Trophoblast cell (in vitro differentiated cells and primary cell): ENCODE measurements around the gene TTLL11.

Experiments used
- DNase-seq, 2 donors: peaks; one replicate each; pipeline ENCODE4 v3.0.0-alpha.2; 2016
- H2AFZ ChIP-seq: 2 replicates; pipeline ENCODE4 v1.6.1; 2013; ENCODE audit warnings: low read length, moderate library complexity, mild to moderate bottlenecking; ENCODE audit not compliant: insufficient read depth, poor library complexity
- H2AK5ac ChIP-seq: 2 replicates; pipeline ENCODE4 v1.6.1; 2013; ENCODE audit warnings: mild to moderate bottlenecking, low read length
- H2BK120ac ChIP-seq: 2 replicates; pipeline ENCODE4 v1.6.1; 2013; ENCODE audit warnings: low read length, mild to moderate bottlenecking, moderate library complexity; ENCODE audit not compliant: insufficient read depth, poor library complexity
- H2BK12ac ChIP-seq: 2 replicates; pipeline ENCODE4 v1.6.1; 2013; ENCODE audit warnings: mild to moderate bottlenecking, low read length, moderate library complexity
- H2BK5ac ChIP-seq: 2 replicates; pipeline ENCODE4 v1.6.1; 2013; ENCODE audit warnings: low read length, low read depth, moderate library complexity, mild to moderate bottlenecking; ENCODE audit not compliant: poor library complexity
- H3K14ac ChIP-seq: 2 replicates; pipeline ENCODE4 v1.6.1; 2013; ENCODE audit warnings: mild to moderate bottlenecking, low read length
- H3K18ac ChIP-seq: 2 replicates; pipeline ENCODE4 v1.6.1; 2013; ENCODE audit warnings: mild to moderate bottlenecking, low read length
- H3K23ac ChIP-seq: 2 replicates; pipeline ENCODE4 v1.6.1; 2013; ENCODE audit warnings: low read length
- H3K27ac ChIP-seq: 2 replicates; pipeline ENCODE4 v1.5.1; 2013; ENCODE audit warnings: low read depth, mild to moderate bottlenecking, inconsistent platforms, low read length, moderate library complexity
- H3K27me3 ChIP-seq: 2 replicates; pipeline ENCODE4 v1.6.1; 2013; ENCODE audit warnings: inconsistent platforms, mild to moderate bottlenecking, low read length, moderate library complexity; ENCODE audit not compliant: insufficient read depth
- H3K36me3 ChIP-seq, 2 experiments: 1 replicate in 1 of 2; 2 replicates in 1 of 2; pipeline ENCODE4 v1.6.1; 2013; ENCODE audit warnings: low read length in 2 of 2, mild to moderate bottlenecking in 2 of 2, moderate library complexity in 1 of 2; ENCODE audit not compliant: insufficient read depth in 2 of 2, control insufficient read depth in 1 of 2
- H3K4ac ChIP-seq: 2 replicates; pipeline ENCODE4 v1.6.1; 2013; ENCODE audit warnings: low read depth, mild to moderate bottlenecking, low read length, moderate library complexity
- H3K4me1 ChIP-seq, 2 experiments: 1 replicate in 1 of 2; 2 replicates in 1 of 2; pipeline ENCODE4 v1.6.1; 2013; ENCODE audit warnings: low read length in 2 of 2, mild to moderate bottlenecking in 2 of 2, moderate library complexity in 1 of 2; ENCODE audit not compliant: insufficient read depth in 2 of 2, control insufficient read depth in 1 of 2
- H3K4me2 ChIP-seq: 2 replicates; pipeline ENCODE4 v1.6.1; 2013; ENCODE audit warnings: inconsistent platforms, mild to moderate bottlenecking, low read length, moderate library complexity
- H3K4me3 ChIP-seq: 2 replicates; pipeline ENCODE4 v1.5.1; 2013; ENCODE audit warnings: mild to moderate bottlenecking, low read depth, low read length, inconsistent platforms
- H3K79me1 ChIP-seq: one replicate; pipeline ENCODE4 v1.6.1; 2013; ENCODE audit warnings: low read length
- H3K79me2 ChIP-seq: 2 replicates; pipeline ENCODE4 v1.6.1; 2013; ENCODE audit warnings: low read length, mild to moderate bottlenecking; ENCODE audit not compliant: control insufficient read depth, insufficient read depth, poor library complexity
- H3K9ac ChIP-seq: 2 replicates; pipeline ENCODE4 v1.6.1; 2013; ENCODE audit warnings: mild to moderate bottlenecking, low read length
- H3K9me3 ChIP-seq: 2 replicates; pipeline ENCODE4 v1.6.1; 2013; ENCODE audit warnings: low read depth, mild to moderate bottlenecking, control low read depth, inconsistent platforms, low read length; ENCODE audit not compliant: insufficient read depth
- H4K12ac ChIP-seq: 2 replicates; pipeline ENCODE4 v1.6.1; 2013; ENCODE audit warnings: low read depth, mild to moderate bottlenecking, low read length, moderate library complexity
- H4K8ac ChIP-seq: 2 replicates; pipeline ENCODE4 v1.6.1; 2013; ENCODE audit warnings: low read depth, mild to moderate bottlenecking, low read length, moderate library complexity
- H4K91ac ChIP-seq: one replicate; pipeline ENCODE4 v1.6.1; 2013; ENCODE audit warnings: low read depth, mild to moderate bottlenecking, low read length, moderate library complexity
- WGBS: extraction: QIAGEN DNeasy Blood & Tissue Kit; methylation state at CpG from one replicate; pipeline ENCODE4 v1.1.7; 2013; ENCODE audit warnings: missing lambda C conversion rate; ENCODE audit not compliant: insufficient read length, insufficient coverage; ENCODE audit errors: extremely low coverage; 5-methylcytosine and 5-hydroxymethylcytosine counted together

TTLL11 gene

GRCh38 chr9:121816845-121817450, 276.2 kb downstream of the TTLL11 start:
- Histone ChIP-seq H2BK120ac (no peak overlapping the region), H3K27me3 (no peaks in the 10 kb centered on the region), H3K9ac (no peak overlapping the region), H3K14ac (no peak overlapping the region), H3K4ac (no peak overlapping the region), H2AK5ac (no peak overlapping the region), H3K4me1 (peaks cover 6 to 13% of the 10 kb centered on the region in 2 experiments), H2BK5ac (no peak overlapping the region), H3K4me3 (no peak overlapping the region), H3K27ac (no peak overlapping the region), H3K18ac (no peak overlapping the region), H3K9me3 (peaks cover 2% of the 10 kb centered on the region), H4K8ac (no peak overlapping the region), H2BK12ac (no peak overlapping the region), H4K12ac (no peak overlapping the region), H3K79me2 (no peaks in the 10 kb centered on the region), H3K79me1 (no peaks in the 10 kb centered on the region), H2AFZ (no peak overlapping the region), H3K36me3 (no peaks in the 10 kb centered on the region), H3K23ac (no peak overlapping the region), H3K4me2 (no peak overlapping the region), H4K91ac (no peak overlapping the region)
- WGBS = no CpG with 5 or more reads among the region's 12 CpGs
- no peak for DNase-seq

GRCh38 chr9:121816449-121816817, 276.7 kb downstream of the TTLL11 start:
- Histone ChIP-seq H2AK5ac (no peak overlapping the region), H3K14ac (no peak overlapping the region), H4K12ac (no peak overlapping the region), H3K79me2 (no peaks in the 10 kb centered on the region), H3K36me3 (no peaks in the 10 kb centered on the region), H2AFZ (no peak overlapping the region), H2BK12ac (no peak overlapping the region), H3K4me3 (peak overlapping the region; percentile 57), H3K27me3 (no peaks in the 10 kb centered on the region), H3K18ac (no peak overlapping the region), H4K8ac (no peak overlapping the region), H3K4me1 (peaks cover 6 to 13% of the 10 kb centered on the region in 2 experiments), H2BK5ac (no peak overlapping the region), H3K27ac (no peak overlapping the region), H3K23ac (no peak overlapping the region), H2BK120ac (no peak overlapping the region), H3K9me3 (peaks cover 2% of the 10 kb centered on the region), H3K9ac (no peak overlapping the region), H3K4me2 (no peak overlapping the region), H3K79me1 (no peaks in the 10 kb centered on the region), H4K91ac (no peak overlapping the region), H3K4ac (no peak overlapping the region)
- DNase-seq = no peak
- WGBS = no CpG with 5 or more reads among the region's 23 CpGs

GRCh38 chr9:121815546-121816448, 277.3 kb downstream of the TTLL11 start:
- no peak overlapping the region for H3K9ac ChIP-seq
- H3K4me2 ChIP-seq = no peak overlapping the region
- H4K8ac ChIP-seq = no peak overlapping the region
- H3K79me1 ChIP-seq = no peaks in the 10 kb centered on the region
- H3K14ac ChIP-seq = no peak overlapping the region
- no peak overlapping the region for H3K4ac ChIP-seq
- H2AK5ac ChIP-seq = no peak overlapping the region
- no peak overlapping the region for H3K23ac ChIP-seq
- H2BK12ac ChIP-seq = no peak overlapping the region
- no peak overlapping the region for H2BK5ac ChIP-seq
- H3K4me1 ChIP-seq = peaks cover 6 to 13% of the 10 kb centered on the region in 2 experiments
- no peak overlapping the region for H2AFZ ChIP-seq
- no peak overlapping the region for H4K12ac ChIP-seq
- no CpG with 5 or more reads among the region's 31 CpGs for WGBS
- H3K79me2 ChIP-seq = no peaks in the 10 kb centered on the region
- H3K36me3 ChIP-seq = no peaks in the 10 kb centered on the region
- no peak overlapping the region for H3K27ac ChIP-seq
- no peak overlapping the region for H3K4me3 ChIP-seq
- no peak overlapping the region for H2BK120ac ChIP-seq
- peaks cover 2% of the 10 kb centered on the region for H3K9me3 ChIP-seq
- no peaks in the 10 kb centered on the region for H3K27me3 ChIP-seq
- no peak overlapping the region for H3K18ac ChIP-seq
- no peak for DNase-seq
- no peak overlapping the region for H4K91ac ChIP-seq

- Histone ChIP-seq H3K79me2 (no peaks in the 10 kb centered on the region), H2BK5ac (no peak overlapping the region), H3K14ac (no peak overlapping the region), H4K8ac (no peak overlapping the region), H3K9me3 (peaks cover 2% of the 10 kb centered on the region), H4K12ac (no peak overlapping the region), H3K23ac (no peak overlapping the region), H3K27me3 (no peaks in the 10 kb centered on the region), H2BK120ac (no peak overlapping the region), H4K91ac (no peak overlapping the region), H3K27ac (no peak overlapping the region), H2BK12ac (no peak overlapping the region), H3K4me3 (no peak overlapping the region), H2AK5ac (no peak overlapping the region), H3K4me2 (no peak overlapping the region), H3K4ac (no peak overlapping the region), H2AFZ (no peak overlapping the region), H3K9ac (no peak overlapping the region), H3K79me1 (no peaks in the 10 kb centered on the region), H3K4me1 (peaks cover 6 to 13% of the 10 kb centered on the region in 2 experiments), H3K36me3 (no peaks in the 10 kb centered on the region), H3K18ac (no peak overlapping the region)
- DNase-seq = no peak
- no CpG with 5 or more reads among the region's 6 CpGs for WGBS
These were observed 278.0 kb downstream of the TTLL11 start for GRCh38 chr9:121815084-121815483.
